Activated CD4-positive, alpha-beta T cell treated with anti-CD3 and anti-CD28 coated beads, Interleukin-2, amount 50 U/mL, for 48 hours (primary cell): ENCODE measurements around the gene TSNAXIP1.
"Not testable (repeated sequence)": the region's sequence is repeated elsewhere in the genome, so short reads cannot be mapped to it uniquely, and the experiment has no call there.

Experiments used
- DNase-seq, 2 experiments: peaks; one replicate each; pipeline ENCODE4 v3.0.0-alpha.2; 2020

Gene TSNAXIP1

DNA sequence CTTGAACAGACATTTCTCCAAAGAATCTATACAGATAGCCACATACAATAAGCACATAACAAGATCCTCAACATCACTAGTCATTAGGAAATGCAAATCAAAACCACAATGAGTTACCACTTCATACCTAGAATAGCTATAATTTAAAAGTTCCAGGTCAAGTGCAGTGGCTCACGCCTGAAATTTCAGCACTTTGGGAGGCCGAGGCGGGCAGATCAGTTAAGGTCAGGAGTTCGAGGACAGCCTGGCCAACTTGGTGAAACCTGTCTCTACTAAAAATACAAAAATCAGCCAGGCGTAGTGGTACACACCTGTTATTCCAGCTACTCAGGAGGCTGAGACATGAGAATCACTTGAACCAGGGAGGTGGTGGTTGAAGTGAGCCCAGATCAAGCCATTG lies 20.2 kb upstream of the TSNAXIP1 start:
- no peak for DNase-seq

- DNase-seq: no peak
These were observed 16.6 kb upstream of the TSNAXIP1 start for GRCh38 chr16:67790071-67790470.

GRCh38 chr16:67796099-67796718 lies 10.5 kb upstream of the TSNAXIP1 start:
- DNase-seq: no peak

DNA sequence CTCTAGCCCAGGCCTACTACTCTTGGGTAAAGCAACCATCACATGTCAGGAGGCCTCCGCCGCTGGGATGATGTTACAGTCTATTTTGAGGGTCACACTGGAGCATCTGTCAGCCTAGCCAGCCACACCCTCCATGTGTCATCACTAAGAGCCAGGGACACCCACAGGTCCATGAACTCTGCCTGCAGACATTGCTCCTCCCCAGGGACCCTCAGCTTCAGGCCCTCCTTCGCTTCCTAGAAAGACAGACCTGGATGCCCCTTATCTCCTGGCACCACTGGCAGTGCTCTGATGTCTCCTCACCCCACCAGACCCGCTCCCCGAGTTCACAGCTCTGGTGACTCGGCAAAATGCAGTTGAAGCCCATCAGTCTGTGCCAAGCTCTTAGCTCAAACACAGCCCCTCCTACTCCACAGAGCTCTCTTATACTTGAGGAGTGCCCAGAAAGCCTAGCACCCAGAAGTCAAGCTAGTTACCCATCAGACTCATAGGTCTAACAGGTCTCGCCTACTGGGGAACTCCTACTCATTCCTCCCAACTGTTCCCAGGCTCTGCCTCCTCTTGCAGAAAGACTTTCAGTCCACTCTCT lies 6.3 kb upstream of the TSNAXIP1 start:
- no peak for DNase-seq

GRCh38 chr16:67801241-67801640 lies 5.4 kb upstream of the TSNAXIP1 start:
- no peak for DNase-seq

GRCh38 chr16:67801883-67802282 lies 4.8 kb upstream of the TSNAXIP1 start:
- DNase-seq: peak; percentile 23 to 27

GRCh38 chr16:67803894-67804293 lies 2.8 kb upstream of the TSNAXIP1 start:
- DNase-seq: no peak

- DNase-seq: no peak
These were observed 1.7 kb upstream of the TSNAXIP1 start for GRCh38 chr16:67804853-67805542.

DNA sequence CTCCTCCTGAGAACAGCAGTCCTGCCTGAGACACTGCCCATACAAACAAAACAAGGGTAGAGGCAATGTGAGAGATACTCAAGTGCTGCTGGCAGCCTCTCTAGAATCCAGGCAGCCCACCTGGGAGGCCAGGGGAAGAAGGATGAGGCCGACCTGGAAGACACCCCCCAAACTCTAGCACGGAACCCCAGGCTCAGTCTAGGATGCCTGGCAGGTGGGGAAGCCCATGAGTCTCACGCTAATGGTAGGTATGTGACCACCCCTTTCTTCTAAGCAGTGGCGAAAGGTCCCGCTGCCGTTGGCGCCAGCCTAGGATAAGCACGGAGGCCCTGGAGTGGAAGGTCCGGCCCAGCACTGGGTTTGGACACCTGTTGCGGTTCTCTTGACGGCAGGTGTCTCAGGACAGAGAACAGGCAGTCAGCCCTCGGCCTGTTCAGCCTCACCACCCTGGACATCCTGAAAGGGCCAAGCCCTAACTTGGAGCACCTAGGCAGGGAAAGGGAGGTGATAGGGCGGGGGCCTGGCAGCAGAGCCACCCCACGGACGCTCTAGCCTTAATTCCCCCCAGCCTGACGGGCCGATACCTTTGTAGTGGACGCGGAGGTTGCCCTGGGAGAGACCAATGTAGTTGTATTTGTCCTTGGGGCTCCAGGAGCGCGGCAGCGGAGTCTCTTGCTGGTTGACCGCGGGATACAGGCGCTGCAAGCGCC lies 816 bp upstream of the TSNAXIP1 start:
- DNase-seq: peak in 1 of 2 experiments; percentile 11

- no peak for DNase-seq
These were observed 526 bp downstream of the TSNAXIP1 start for GRCh38 chr16:67807148-67807682.

GRCh38 chr16:67811899-67812298 lies 5.2 kb downstream of the TSNAXIP1 start:
- DNase-seq: no peak

GRCh38 chr16:67814567-67814966 lies 7.9 kb downstream of the TSNAXIP1 start:
- DNase-seq: no peak

DNA sequence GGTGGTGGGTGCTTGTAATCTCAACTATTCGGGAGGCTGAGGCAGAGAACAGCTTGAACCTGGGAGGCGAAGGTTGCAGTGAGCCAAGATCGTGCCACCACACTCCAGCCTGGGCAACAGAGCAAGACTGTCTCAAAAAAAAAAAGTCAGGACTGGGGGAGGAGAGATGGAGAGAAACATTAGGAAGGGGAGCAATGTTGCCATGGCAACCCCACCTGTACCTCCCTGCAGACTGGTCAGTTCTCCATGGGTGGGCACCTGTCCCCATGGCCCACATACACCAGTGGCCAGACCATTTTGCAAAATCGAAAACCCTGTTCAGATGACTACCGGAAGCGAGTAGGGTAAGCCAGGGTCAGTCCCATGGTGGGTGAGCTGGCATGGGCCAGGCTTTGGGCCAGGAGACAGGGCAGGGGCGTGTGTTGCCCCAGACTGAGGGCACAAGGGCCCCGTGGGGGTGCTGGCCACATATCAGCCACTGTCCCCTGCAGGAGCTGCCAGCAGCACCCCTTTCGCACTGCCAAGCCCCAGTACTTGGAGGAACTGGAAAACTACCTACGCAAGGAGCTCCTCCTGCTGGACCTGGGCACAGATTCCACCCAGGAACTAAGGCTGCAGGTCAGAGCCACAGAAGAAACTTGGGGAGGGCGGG lies 14.0 kb downstream of the TSNAXIP1 start:
- no peak for DNase-seq

DNA sequence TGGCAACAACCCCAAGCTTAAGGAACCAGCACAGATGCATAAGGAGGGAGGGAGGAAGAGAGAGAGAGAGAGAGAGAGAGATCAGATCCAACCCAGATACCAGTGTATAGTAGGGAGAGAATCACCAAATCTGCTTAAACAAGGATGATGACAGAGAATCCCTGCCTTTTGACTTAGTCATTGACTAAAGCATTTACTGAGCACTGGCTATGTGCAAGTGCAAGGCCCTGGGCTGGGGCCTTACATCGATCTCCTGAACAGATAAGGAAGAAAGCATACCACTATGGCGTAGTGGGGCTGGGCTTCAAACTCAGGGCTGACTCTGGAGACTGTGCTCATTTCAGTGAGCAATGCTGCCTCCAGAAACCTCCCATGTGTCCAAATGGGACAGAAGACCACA lies 15.8 kb downstream of the TSNAXIP1 start:
- no peak for DNase-seq

DNA sequence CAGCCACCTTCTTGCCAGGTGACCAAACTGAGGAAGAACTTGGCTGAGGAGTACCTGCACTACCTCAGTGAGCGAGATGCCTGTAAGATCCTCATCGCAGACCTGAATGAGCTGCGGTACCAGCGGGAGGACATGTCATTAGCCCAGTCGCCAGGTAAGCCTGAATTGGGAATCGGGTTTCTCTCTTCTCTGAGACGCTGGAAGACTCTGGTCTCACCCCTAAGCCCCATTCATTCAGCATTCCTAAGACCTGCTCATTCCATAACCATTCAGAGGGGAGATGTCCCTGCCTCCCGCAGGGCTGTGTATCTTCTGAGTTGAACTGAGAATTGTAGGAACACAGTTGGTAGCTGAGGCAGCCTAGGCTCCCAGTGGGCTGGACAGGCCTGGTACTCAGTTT lies 18.4 kb downstream of the TSNAXIP1 start:
- DNase-seq: no peak

GRCh38 chr16:67825906-67826305 lies 19.2 kb downstream of the TSNAXIP1 start:
- no peak for DNase-seq

GRCh38 chr16:67828651-67829050 lies 22.0 kb downstream of the TSNAXIP1 start:
- DNase-seq: no peak

DNA sequence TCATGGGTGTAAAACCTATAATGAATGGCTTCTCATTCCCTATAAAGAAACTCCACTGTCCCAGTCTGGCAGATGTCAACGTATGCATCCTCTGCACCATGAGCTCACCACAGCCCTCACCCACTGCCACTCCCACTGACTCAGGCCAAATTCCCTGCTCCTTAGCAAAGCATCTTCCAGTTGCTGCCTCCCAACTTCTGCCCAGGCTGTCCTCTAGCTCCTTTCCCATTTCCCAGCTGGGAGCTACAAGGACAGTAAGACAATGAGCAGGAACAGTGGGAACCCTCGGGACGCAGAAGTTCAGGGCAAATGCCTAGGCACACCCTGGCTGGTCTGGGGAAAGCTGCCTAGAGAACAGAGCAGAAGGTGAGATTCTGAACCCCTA lies 26.3 kb downstream of the TSNAXIP1 start:
- DNase-seq: peak in 1 of 2 experiments; percentile 17

GRCh38 chr16:67833415-67834241 lies 26.9 kb downstream of the TSNAXIP1 start:
- peak; percentile 95 to 96 for DNase-seq

GRCh38 chr16:67834242-67834614 lies 27.5 kb downstream of the TSNAXIP1 start:
- DNase-seq: peak in 1 of 2 experiments; percentile 10

GRCh38 chr16:67837190-67837589 lies 30.5 kb downstream of the TSNAXIP1 start:
- not testable (repeated sequence) for DNase-seq

- DNase-seq: no peak
These were observed 31.1 kb downstream of the TSNAXIP1 start for GRCh38 chr16:67837811-67838210.
